BLaER1 treated with 17β-estradiol and CSF1 and Interleukin-3, amounts not matched to agents 10 nM and 100 nM (cell line): ENCODE results near the gene RARRES1.
A peak's percentile ranks its signal among the peaks of the same experiment; 100 is the strongest.

ENCODE experiments used
- H3K27ac ChIP-seq, 11 experiments: shearing (Covaris generic); formaldehyde crosslinking; 2 replicates each; pipeline ENCODE4 v1.8.1; 2022
- H3K27me3 ChIP-seq, 11 experiments: shearing (Covaris generic); formaldehyde crosslinking; 2 replicates each; pipeline ENCODE4 v1.8.1; 2022
- H3K36me3 ChIP-seq, 11 experiments: shearing (Covaris generic); formaldehyde crosslinking; 2 replicates each; pipeline ENCODE4 v1.8.1; 2022
- H3K4me1 ChIP-seq, 10 experiments: shearing (Covaris generic); formaldehyde crosslinking; 2 replicates each; pipeline ENCODE4 v1.8.1; 2022
- H3K4me2 ChIP-seq, 11 experiments: shearing (Covaris generic); formaldehyde crosslinking; 2 replicates each; pipeline ENCODE4 v1.8.1; 2022
- H3K4me3 ChIP-seq, 10 experiments: shearing (Covaris generic); formaldehyde crosslinking; 2 replicates each; pipeline ENCODE4 v1.8.1; 2022
- H3K9ac ChIP-seq, 11 experiments: shearing (Covaris generic); formaldehyde crosslinking; 2 replicates each; pipeline ENCODE4 v1.8.1; 2022
- H3K9me3 ChIP-seq, 11 experiments: shearing (Covaris generic); formaldehyde crosslinking; replicated peaks in 1 of 11; 2 replicates each; pipeline ENCODE4 v1.8.1; 2022
- H4K20me1 ChIP-seq, 11 experiments: shearing (Covaris generic); formaldehyde crosslinking; 2 replicates each; pipeline ENCODE4 v1.8.1; 2022
- Cebpa-rat ChIP-seq, 11 experiments: shearing (Covaris generic); IDR thresholded peaks; 2 replicates each; pipeline ENCODE4 v1.8.1; 2022

The RARRES1 gene

GRCh38 chr3:158742871-158743663 is 10.8 kb upstream of the RARRES1 start:
- H3K9ac ChIP-seq = no peak overlapping the region
- peaks cover 0 to 8% (median 0%) of the 10 kb centered on the region in 11 experiments; a peak in 4 of 22 replicates for H3K36me3 ChIP-seq
- peaks cover 22 to 55% (median 37%) of the 10 kb centered on the region in 10 experiments for H3K4me1 ChIP-seq
- no peak for TF ChIP-seq Cebpa-rat (IDR thresholded peaks at IDR 0.05)
- no peaks in the 10 kb centered on the region for H3K9me3 ChIP-seq
- no peak overlapping the region for H3K27ac ChIP-seq
- no peaks in the 10 kb centered on the region for H3K27me3 ChIP-seq
- H3K4me3 ChIP-seq = no peak overlapping the region
- H3K4me2 ChIP-seq = peak overlapping the region in 6 of 11 experiments; percentile 5 to 45 (median 23); a peak in 9 of 22 replicates
- H4K20me1 ChIP-seq = no peaks in the 10 kb centered on the region

GRCh38 chr3:158739661-158740060 is 7.4 kb upstream of the RARRES1 start:
- H4K20me1 ChIP-seq = no peaks in the 10 kb centered on the region
- H3K9me3 ChIP-seq = peaks cover 10 to 13% (median 11%) of the 10 kb centered on the region in 11 experiments; a peak in 21 of 22 replicates
- H3K27ac ChIP-seq = no peak overlapping the region
- no peak overlapping the region for H3K9ac ChIP-seq
- H3K4me2 ChIP-seq = peak overlapping the region in 1 of 11 experiments; percentile 47; a peak in 1 of 22 replicates
- peaks cover 0 to 14% (median 3%) of the 10 kb centered on the region in 11 experiments; a peak in 5 of 22 replicates for H3K36me3 ChIP-seq
- TF ChIP-seq Cebpa-rat (IDR thresholded peaks at IDR 0.05) = no peak
- no peaks in the 10 kb centered on the region for H3K27me3 ChIP-seq
- peaks cover 0 to 24% (median 14%) of the 10 kb centered on the region in 10 experiments; a peak in 16 of 20 replicates for H3K4me1 ChIP-seq
- H3K4me3 ChIP-seq = no peak overlapping the region

- Histone ChIP-seq H3K36me3 (peaks cover 0 to 14% (median 4%) of the 10 kb centered on the region in 11 experiments; a peak in 5 of 22 replicates), H3K27me3 (no peaks in the 10 kb centered on the region), H3K9ac (no peak overlapping the region), H3K9me3 (peaks cover 13 to 18% (median 16%) of the 10 kb centered on the region in 11 experiments), H3K4me3 (no peak overlapping the region), H3K27ac (no peak overlapping the region; a peak in 1 of 22 replicates), H4K20me1 (no peaks in the 10 kb centered on the region), H3K4me1 (peaks cover 0 to 23% (median 12%) of the 10 kb centered on the region in 10 experiments; a peak in 17 of 20 replicates), H3K4me2 (peak overlapping the region in 2 of 11 experiments; percentile 22 to 47; a peak in 4 of 22 replicates)
- TF ChIP-seq Cebpa-rat (IDR thresholded peaks at IDR 0.05) = no peak
Measured at GRCh38 chr3:158739078-158739477, 6.8 kb upstream of the RARRES1 start.

- no peak overlapping the region for H3K9ac ChIP-seq
Measured at GRCh38 chr3:158738653-158739052, 6.4 kb upstream of the RARRES1 start.

GRCh38 chr3:158737976-158738615 is 5.8 kb upstream of the RARRES1 start:
- no peak overlapping the region for H3K27ac ChIP-seq
- peaks cover 0 to under 1% (median 0%) of the 10 kb centered on the region in 11 experiments; a peak in 2 of 22 replicates for H3K27me3 ChIP-seq
- peak overlapping the region in 2 of 11 experiments; percentile 22 to 47; a peak in 1 of 22 replicates for H3K4me2 ChIP-seq
- no peak for TF ChIP-seq Cebpa-rat (IDR thresholded peaks at IDR 0.05)
- H3K9me3 ChIP-seq = peaks cover 13 to 23% (median 17%) of the 10 kb centered on the region in 11 experiments
- H3K36me3 ChIP-seq = peaks cover 0 to 15% (median 4%) of the 10 kb centered on the region in 11 experiments; a peak in 5 of 22 replicates
- no peak overlapping the region for H3K9ac ChIP-seq
- no peak overlapping the region for H3K4me3 ChIP-seq
- H4K20me1 ChIP-seq = no peaks in the 10 kb centered on the region
- peaks cover 2 to 29% (median 8%) of the 10 kb centered on the region in 10 experiments; a peak in 16 of 20 replicates for H3K4me1 ChIP-seq

More at GRCh38 chr3:158738653-158739052, 6.4 kb upstream of the RARRES1 start:
- no peak for TF ChIP-seq Cebpa-rat (IDR thresholded peaks at IDR 0.05)
- H3K9me3 ChIP-seq = peaks cover 13 to 23% (median 17%) of the 10 kb centered on the region in 11 experiments
- no peaks in the 10 kb centered on the region for H3K27me3 ChIP-seq
- no peaks in the 10 kb centered on the region for H4K20me1 ChIP-seq
- H3K4me3 ChIP-seq = no peak overlapping the region
- peaks cover 1 to 24% (median 10%) of the 10 kb centered on the region in 10 experiments; a peak in 18 of 20 replicates for H3K4me1 ChIP-seq
- H3K36me3 ChIP-seq = peaks cover 0 to 15% (median 4%) of the 10 kb centered on the region in 11 experiments; a peak in 5 of 22 replicates
- H3K4me2 ChIP-seq = peak overlapping the region in 2 of 11 experiments; percentile 22 to 47; a peak in 4 of 22 replicates
- H3K27ac ChIP-seq = no peak overlapping the region; a peak in 1 of 22 replicates

GRCh38 chr3:158737410-158737809 is 5.2 kb upstream of the RARRES1 start:
- no peak overlapping the region for H3K27ac ChIP-seq
- no peak overlapping the region for H3K4me3 ChIP-seq
- H3K9me3 ChIP-seq = peaks cover 17 to 28% (median 23%) of the 10 kb centered on the region in 11 experiments
- TF ChIP-seq Cebpa-rat (IDR thresholded peaks at IDR 0.05) = no peak
- H3K4me1 ChIP-seq = peaks cover 0 to 35% (median 4%) of the 10 kb centered on the region in 10 experiments; a peak in 8 of 20 replicates
- peaks cover 2 to 7% (median 6%) of the 10 kb centered on the region in 11 experiments for H3K27me3 ChIP-seq
- peaks cover 0 to 19% (median 5%) of the 10 kb centered on the region in 11 experiments; a peak in 9 of 22 replicates for H3K36me3 ChIP-seq
- no peak overlapping the region for H3K9ac ChIP-seq
- peaks cover 0 to 2% (median 0%) of the 10 kb centered on the region in 11 experiments; a peak in 1 of 22 replicates for H4K20me1 ChIP-seq
- H3K4me2 ChIP-seq = no peak overlapping the region

GRCh38 chr3:158735296-158736033 is 3.2 kb upstream of the RARRES1 start:
- Histone ChIP-seq H3K4me1 (peaks cover 0 to 40% (median 4%) of the 10 kb centered on the region in 10 experiments; a peak in 9 of 20 replicates), H3K4me2 (no peak overlapping the region), H3K9me3 (peaks cover 29 to 45% (median 40%) of the 10 kb centered on the region in 11 experiments), H3K27me3 (peaks cover 17 to 26% (median 21%) of the 10 kb centered on the region in 11 experiments), H3K36me3 (peaks cover 0 to 33% (median 18%) of the 10 kb centered on the region in 11 experiments; a peak in 13 of 22 replicates), H3K27ac (no peak overlapping the region), H4K20me1 (peaks cover 0 to 8% (median 0%) of the 10 kb centered on the region in 11 experiments; a peak in 1 of 22 replicates), H3K9ac (no peak overlapping the region), H3K4me3 (no peak overlapping the region)
- TF ChIP-seq Cebpa-rat (IDR thresholded peaks at IDR 0.05) = no peak

- TF ChIP-seq Cebpa-rat (IDR thresholded peaks at IDR 0.05) = no peak
- H3K9me3 ChIP-seq = peaks cover 29 to 48% (median 40%) of the 10 kb centered on the region in 11 experiments
Measured at GRCh38 chr3:158733656-158734055, 1.4 kb upstream of the RARRES1 start.

More at GRCh38 chr3:158733656-158734055, 1.4 kb upstream of the RARRES1 start:
- no peak overlapping the region for H3K4me3 ChIP-seq
- peak overlapping the region in 2 of 11 experiments; percentile 48 to 54; a peak in 5 of 22 replicates for H3K4me2 ChIP-seq
- H3K27ac ChIP-seq = no peak overlapping the region
- H3K36me3 ChIP-seq = peaks cover 0 to 33% (median 17%) of the 10 kb centered on the region in 11 experiments; a peak in 13 of 22 replicates
- H3K4me1 ChIP-seq = peaks cover 0 to 29% (median 4%) of the 10 kb centered on the region in 10 experiments; a peak in 9 of 20 replicates
- H4K20me1 ChIP-seq = peaks cover 0 to 8% (median 0%) of the 10 kb centered on the region in 11 experiments; a peak in 1 of 22 replicates
- H3K9ac ChIP-seq = no peak overlapping the region
- peaks cover 17 to 28% (median 21%) of the 10 kb centered on the region in 11 experiments for H3K27me3 ChIP-seq
